GM21786 (cell line): ENCODE measurements around the gene NME8.

Source experiments
- ATAC-seq: cut with Tn5 transposase; IDR thresholded peaks from one replicate; pipeline ENCODE4 v1.9.1; 2021; ENCODE audit not compliant: unreplicated experiment

NME8 gene

GRCh38 chr7:37899712-37900247, 51.4 kb downstream of the NME8 start:
- ATAC-seq = peak; percentile 45

- no peak for ATAC-seq
Observed at GRCh38 chr7:37901236-37901827, 52.9 kb downstream of the NME8 start.

GRCh38 chr7:37901890-37902524, 53.6 kb downstream of the NME8 start:
- ATAC-seq = no peak

- ATAC-seq = no peak
Observed at GRCh38 chr7:37908221-37908788, 59.9 kb downstream of the NME8 start.

- no peak for ATAC-seq
Observed at GRCh38 chr7:37912756-37913155, 64.4 kb downstream of the NME8 start.

GRCh38 chr7:37915438-37915837, 67.0 kb downstream of the NME8 start:
- no peak for ATAC-seq

- no peak for ATAC-seq
Observed at GRCh38 chr7:37916017-37916672, 67.7 kb downstream of the NME8 start.

GRCh38 chr7:37916673-37917660, 68.6 kb downstream of the NME8 start, which contains the start of gene SFRP4:
TSS of gene SFRP4 (minus strand) at chr7:37916817. CDS start at chr7:37916537, 280 bp downstream.
- peak; percentile 21 for ATAC-seq

GRCh38 chr7:37918526-37918925, 70.1 kb downstream of the NME8 start:
- ATAC-seq = no peak

GRCh38 chr7:37920305-37920848, 72.0 kb downstream of the NME8 start, which contains the start of gene EPDR1:
TSS of gene EPDR1 (plus strand) at chr7:37920640. CDS start at chr7:37920940, 300 bp downstream.
- ATAC-seq = peak; percentile 61

- peak; percentile 56 for ATAC-seq
Observed at GRCh38 chr7:37920849-37921805, 72.7 kb downstream of the NME8 start.

- no peak for ATAC-seq
Observed at GRCh38 chr7:37921876-37922275, 73.5 kb downstream of the NME8 start.

GRCh38 chr7:37923996-37924395, 75.6 kb downstream of the NME8 start:
- ATAC-seq = no peak

GRCh38 chr7:37924491-37925041, 76.2 kb downstream of the NME8 start:
- no peak for ATAC-seq

- no peak for ATAC-seq
Observed at GRCh38 chr7:37925620-37926019, 77.2 kb downstream of the NME8 start.

GRCh38 chr7:37927773-37928444, 79.5 kb downstream of the NME8 start:
- no peak for ATAC-seq

- ATAC-seq = no peak
Observed at GRCh38 chr7:37928878-37929277, 80.5 kb downstream of the NME8 start.
